NCI-H82 treated with DMSO at 0.1 percent for 48 hours (cell line): ENCODE results near the gene IGFBP5.

Experiments
- DNase-seq: peaks from one replicate; lab custom pipeline; 2025; ENCODE audit not compliant: unreplicated experiment; lab: John Stamatoyannopoulos, UW

The IGFBP5 gene

GRCh38 chr2:216714376-216714775 lies 19.0 kb upstream of the IGFBP5 start:
- DNase-seq, result no peak

GRCh38 chr2:216713691-216714336 lies 18.5 kb upstream of the IGFBP5 start:
- DNase-seq, result no peak

- DNase-seq, result no peak
Observed at GRCh38 chr2:216711348-216711747, 16.0 kb upstream of the IGFBP5 start.

- DNase-seq, result no peak
Observed at GRCh38 chr2:216710551-216711301, 15.4 kb upstream of the IGFBP5 start.

GRCh38 chr2:216702756-216703155 lies 7.4 kb upstream of the IGFBP5 start:
- DNase-seq, result no peak

- no peak for DNase-seq
Observed at GRCh38 chr2:216701544-216701943, 6.2 kb upstream of the IGFBP5 start.

- no peak for DNase-seq
Observed at GRCh38 chr2:216700781-216701180, 5.4 kb upstream of the IGFBP5 start.

- DNase-seq, result peak; percentile 61
Observed at GRCh38 chr2:216700088-216700567, 4.8 kb upstream of the IGFBP5 start.

GRCh38 chr2:216698895-216699294 lies 3.5 kb upstream of the IGFBP5 start:
- peak; percentile 78 for DNase-seq

GRCh38 chr2:216698293-216698692 lies 2.9 kb upstream of the IGFBP5 start:
- DNase-seq, result no peak

GRCh38 chr2:216696751-216697560 lies 1.6 kb upstream of the IGFBP5 start:
- DNase-seq, result peak; percentile 56

GRCh38 chr2:216696321-216696720 lies 972 bp upstream of the IGFBP5 start:
- DNase-seq, result no peak

GRCh38 chr2:216694826-216695217 lies 527 bp downstream of the IGFBP5 start:
- no peak for DNase-seq

- peak; percentile 55 for DNase-seq
Observed at GRCh38 chr2:216694082-216694825, 1.1 kb downstream of the IGFBP5 start.

GRCh38 chr2:216693414-216694080 lies 1.8 kb downstream of the IGFBP5 start:
- no peak for DNase-seq

GRCh38 chr2:216692636-216693413 lies 2.5 kb downstream of the IGFBP5 start:
- DNase-seq, result peak; percentile 94

GRCh38 chr2:216690853-216691741 lies 4.3 kb downstream of the IGFBP5 start:
- DNase-seq, result peak; percentile 50

GRCh38 chr2:216690456-216690852 lies 4.9 kb downstream of the IGFBP5 start:
- DNase-seq, result no peak

GRCh38 chr2:216689397-216689796 lies 6.0 kb downstream of the IGFBP5 start:
- DNase-seq, result no peak
